ENCODE data around the gene CCDC160. TPM values are rescaled to one million over a fixed set of nuclear protein-coding genes. Genes with fewer than 3 reads are reported as not detected.
"Not testable (repeated sequence)": the region's sequence is repeated elsewhere in the genome, so short reads cannot be mapped to it uniquely, and the experiment has no call there.

CCDC160 gene
- polyA plus RNA-seq (2013, experiment 1 of 2; ENCODE audit: insufficient read length), result not detected
- polyA plus RNA-seq (2013, experiment 2 of 2; ENCODE audit: insufficient read length), result not detected

GRCh38 chrX:134236626-134237614, at the start of gene CCDC160:
CCDC160 (plus strand) TSS chrX:134237182; CDS start chrX:134244801, 7,619 bp downstream.
- peak; percentile 29 for DNase-seq

- DNase-seq, result no peak
Observed at GRCh38 chrX:134191281-134191680, 45.7 kb upstream of the CCDC160 start.

- DNase-seq, result no peak
Observed at GRCh38 chrX:134194915-134195314, 42.1 kb upstream of the CCDC160 start.

- no peak for DNase-seq
Observed at GRCh38 chrX:134202561-134202960, 34.4 kb upstream of the CCDC160 start.

DNA sequence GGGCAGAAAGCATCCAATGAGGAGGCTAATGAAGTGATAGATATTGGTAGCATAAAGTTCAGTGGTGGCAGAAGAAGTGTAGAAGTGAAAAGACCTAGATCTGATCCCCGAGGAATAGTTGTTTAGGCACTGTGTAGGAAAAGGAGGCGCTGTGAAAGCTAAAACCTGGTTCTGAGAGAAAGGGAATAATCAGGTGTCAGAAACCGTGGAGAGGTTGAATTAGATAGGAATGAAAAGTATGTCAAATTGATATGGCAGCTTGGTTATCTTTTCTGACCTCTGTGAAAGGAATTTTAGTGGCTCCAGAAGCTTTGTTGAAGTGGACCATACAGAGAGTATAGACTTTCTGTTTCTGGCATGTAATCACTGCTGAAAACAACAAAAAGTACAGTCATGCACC, 30.8 kb upstream of the CCDC160 start:
- DNase-seq, result no peak

GRCh38 chrX:134210465-134210864, 26.5 kb upstream of the CCDC160 start:
- no peak for DNase-seq

- no peak for DNase-seq
Observed at GRCh38 chrX:134235236-134235635, 1.7 kb upstream of the CCDC160 start.

DNA sequence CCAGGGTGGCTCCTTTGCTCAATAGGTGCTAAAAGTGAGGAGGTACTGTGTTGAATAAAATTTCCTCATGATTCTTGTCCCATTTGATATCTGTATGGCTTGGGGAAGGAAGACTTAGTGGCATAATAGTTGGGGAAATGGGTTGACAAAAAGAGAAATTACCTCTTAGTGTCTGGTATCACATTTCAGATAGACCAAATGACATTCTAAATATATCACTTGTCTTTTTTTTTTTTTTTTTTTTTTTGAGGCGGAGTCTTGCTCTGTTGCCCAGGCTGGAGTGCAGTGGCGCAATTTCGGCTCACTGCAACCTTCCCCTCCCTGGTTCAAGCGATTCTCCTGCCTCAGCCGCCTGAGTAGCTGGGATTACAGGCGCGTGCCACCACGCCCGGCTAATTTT, 1.2 kb downstream of the CCDC160 start:
- DNase-seq, result not testable (repeated sequence)

- DNase-seq, result no peak
Observed at GRCh38 chrX:134239016-134239415, 2.0 kb downstream of the CCDC160 start.

- no peak for DNase-seq
Observed at GRCh38 chrX:134240209-134240608, 3.2 kb downstream of the CCDC160 start.

DNA sequence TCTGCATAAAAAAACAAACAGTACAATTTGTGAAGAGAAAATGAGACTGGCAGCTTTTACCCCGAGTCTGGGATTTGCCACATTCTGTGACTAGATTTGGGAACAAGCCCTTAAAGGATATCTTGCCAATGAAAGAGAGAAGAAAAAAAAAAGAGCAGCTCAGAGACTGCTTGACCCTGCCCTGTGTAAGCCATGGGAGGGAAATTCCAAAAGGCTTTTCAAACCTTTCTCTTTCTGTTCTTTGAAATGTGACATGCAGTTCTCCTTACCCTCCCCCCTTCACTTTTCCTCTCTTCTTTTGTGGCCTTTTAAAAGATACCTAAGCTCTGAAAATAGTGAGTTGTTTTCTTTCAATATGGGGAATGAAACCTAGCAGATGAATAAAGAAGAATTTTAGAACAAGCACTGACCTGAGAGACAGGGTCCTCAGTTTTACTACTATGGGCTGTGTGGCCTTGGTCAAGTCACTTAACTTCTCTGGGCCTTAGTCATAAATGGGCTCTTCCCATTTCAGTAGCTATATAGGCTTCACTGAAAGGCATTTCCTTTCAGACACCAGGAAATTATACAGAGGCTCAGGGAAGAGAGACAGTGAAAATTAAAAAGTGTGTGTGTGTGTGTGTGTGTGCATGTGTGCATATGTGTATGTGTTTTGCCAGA, 5.1 kb downstream of the CCDC160 start:
- no peak for DNase-seq

GRCh38 chrX:134244043-134244442, 7.1 kb downstream of the CCDC160 start:
- DNase-seq, result peak; percentile 6

DNA sequence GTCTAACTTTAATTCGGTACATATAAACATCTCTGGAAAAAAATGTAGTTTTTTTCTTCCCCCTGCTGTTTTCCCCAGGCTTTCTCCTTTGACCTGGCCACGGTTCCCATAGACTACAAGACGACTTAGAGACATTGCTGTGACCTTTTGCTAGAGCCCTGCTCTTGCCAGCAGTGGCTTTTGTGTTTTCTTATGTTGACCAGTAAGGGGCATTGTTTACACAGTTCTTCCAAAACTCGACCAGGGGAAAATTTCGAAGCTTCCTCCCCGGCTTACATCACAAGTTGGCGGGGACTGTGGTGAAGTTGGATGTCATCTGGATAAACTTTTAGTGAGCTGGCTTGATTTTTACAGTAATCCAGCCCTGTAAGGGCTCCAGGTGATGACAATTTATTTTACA, 9.3 kb downstream of the CCDC160 start:
- DNase-seq, result no peak

DNA sequence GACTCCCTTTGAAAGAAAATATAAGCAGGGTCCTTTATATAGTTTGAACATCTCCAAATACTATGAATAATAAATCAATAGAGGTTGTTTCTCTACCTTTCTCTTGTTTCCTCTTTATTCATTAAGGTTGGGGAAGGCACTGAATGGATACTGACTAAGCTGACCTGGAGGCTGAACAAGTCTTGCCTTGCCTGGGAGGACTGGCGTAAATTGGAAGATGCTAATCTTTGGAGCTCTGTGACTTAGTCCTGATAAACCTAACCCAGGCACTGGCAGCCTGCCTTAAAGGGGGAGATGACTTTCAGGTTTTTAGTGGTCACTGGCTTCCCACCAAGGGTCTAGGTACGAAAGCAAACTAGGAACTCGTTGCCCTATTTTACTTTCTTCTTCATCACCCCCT, 10.5 kb downstream of the CCDC160 start:
- DNase-seq, result no peak

DNA sequence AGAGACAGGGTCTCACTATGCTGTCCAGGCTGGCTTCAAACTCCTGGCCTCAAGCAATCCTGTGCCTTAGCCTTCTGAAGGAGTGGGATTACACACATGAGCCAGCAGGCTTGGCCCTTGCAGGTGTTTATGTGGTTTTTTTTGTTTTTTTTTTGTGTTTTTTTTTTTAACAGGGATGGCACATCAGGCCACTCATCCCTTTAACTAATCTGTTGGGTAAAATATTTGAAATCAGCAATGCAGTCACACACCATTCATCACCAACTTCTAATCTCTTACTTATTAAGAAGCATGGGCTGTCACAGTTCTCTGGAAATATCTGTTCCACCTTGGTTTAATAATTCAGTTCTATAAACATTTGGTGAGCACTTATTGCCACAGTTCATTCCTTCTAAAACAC, 12.3 kb downstream of the CCDC160 start:
- DNase-seq, result no peak

DNA sequence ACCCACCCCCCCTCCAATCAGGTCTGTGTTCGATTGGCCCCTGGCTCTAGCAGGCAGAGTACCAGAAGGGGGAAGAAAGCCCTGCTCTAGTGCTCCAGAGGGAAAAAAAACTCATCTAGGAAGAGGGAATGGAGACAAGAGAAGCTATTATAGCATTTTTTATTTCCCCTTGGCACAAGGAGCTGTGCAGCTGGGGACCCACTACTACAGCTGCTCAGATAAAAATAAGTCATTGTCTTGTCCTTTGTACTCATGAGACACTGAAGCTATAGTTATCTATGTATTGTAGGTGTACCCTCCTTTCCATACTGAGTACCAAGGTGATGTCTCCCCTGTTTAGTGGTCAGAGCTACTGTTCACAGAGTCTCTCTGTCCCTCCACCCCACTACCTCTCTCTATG, 14.3 kb downstream of the CCDC160 start:
- no peak for DNase-seq

DNA sequence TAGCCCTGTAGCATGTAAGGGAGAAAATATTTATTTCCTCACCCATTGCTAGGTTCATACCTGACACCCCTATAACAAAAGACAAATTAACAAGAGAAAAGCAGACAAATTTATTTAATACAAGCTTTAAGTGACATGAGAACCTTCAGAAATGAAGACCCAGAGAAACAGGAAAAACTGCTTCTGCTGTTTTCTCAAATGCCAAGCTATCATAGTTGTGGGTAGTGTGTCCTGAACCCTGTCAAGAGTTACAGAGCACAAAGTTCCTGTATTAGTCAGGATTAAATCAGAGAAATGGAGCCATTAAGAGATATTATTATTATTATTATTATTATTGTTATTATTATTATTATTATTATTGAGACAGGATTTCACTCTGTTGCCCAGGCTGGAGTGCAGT, 17.5 kb downstream of the CCDC160 start:
- DNase-seq, result no peak

DNA sequence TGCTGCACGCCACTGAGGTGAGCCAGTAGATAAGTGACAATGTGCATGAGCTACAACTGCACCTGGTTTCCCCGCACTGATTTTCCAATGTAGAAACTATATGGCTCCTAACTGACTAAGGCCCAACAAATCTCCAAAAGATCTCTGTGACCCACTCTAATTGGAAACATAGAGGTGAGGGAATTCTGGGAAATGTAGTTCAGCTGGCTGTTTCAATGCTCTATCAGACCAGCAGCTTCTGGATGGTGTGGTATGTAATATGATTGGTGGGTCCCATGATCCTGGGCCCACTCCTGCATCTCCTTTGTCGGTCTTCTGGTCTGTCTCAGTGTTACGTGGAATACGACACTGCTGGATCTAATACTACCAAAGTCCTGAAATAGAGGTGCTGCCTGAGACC, 18.6 kb downstream of the CCDC160 start:
- DNase-seq, result no peak

DNA sequence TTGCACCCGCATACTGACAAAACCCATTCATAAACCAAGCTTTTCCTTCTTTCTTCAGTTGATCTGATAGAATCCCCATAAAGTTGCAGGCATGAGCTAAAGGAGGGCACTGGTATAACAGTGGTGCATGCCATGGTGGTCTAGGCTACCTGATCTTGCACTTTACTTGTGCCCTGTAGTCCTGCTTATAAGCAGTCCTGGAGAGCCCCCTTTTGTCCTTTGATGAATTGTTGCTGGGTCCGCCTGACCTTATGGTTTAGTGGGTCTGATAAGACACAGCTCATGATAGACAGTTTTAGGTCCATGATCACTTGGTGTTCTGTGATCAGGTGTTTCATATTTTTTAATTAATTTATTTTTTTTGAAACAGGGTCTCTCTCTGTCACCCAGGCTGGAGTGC, 19.7 kb downstream of the CCDC160 start:
- no peak for DNase-seq

DNA sequence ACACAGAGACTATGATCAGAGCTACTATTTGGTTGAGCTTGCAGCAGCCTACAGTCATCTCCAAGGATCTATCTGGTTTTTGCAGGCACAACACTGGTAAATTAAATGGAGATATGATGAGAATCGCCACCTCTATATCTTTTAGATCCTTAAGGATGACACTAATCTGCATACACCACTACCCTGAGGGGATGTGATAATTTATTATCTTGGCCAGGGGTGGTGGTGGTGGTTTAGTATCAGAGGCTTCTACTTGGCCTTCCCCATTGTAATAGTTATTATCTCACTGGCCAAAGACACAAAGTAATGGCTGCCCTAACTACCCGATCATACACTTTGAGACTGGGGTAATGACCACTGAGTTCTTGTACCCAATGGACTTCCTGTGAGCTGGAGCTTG, 21.2 kb downstream of the CCDC160 start:
- no peak for DNase-seq

DNA sequence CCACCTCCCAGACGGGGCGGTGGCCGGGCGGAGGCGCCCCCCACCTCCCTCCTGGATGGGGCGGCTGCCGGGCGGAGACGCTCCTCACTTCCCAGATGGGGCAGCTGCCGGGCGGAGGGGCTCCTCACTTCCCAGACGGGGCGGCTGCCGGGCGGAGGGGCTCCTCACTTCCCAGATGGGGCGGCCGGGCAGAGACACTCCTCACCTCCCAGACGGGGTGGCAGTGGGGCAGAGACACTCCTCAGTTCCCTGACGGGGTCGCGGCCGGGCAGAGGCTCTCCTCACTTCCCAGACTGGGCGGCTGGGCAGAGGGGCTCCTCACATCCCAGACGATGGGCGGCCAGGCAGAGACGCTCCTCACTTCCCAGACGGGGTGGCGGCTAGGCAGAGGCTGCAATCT, 49.0 kb downstream of the CCDC160 start:
- DNase-seq, result not testable (repeated sequence)

GRCh38 chrX:134287346-134287745, 50.4 kb downstream of the CCDC160 start:
- DNase-seq, result no peak

DNA sequence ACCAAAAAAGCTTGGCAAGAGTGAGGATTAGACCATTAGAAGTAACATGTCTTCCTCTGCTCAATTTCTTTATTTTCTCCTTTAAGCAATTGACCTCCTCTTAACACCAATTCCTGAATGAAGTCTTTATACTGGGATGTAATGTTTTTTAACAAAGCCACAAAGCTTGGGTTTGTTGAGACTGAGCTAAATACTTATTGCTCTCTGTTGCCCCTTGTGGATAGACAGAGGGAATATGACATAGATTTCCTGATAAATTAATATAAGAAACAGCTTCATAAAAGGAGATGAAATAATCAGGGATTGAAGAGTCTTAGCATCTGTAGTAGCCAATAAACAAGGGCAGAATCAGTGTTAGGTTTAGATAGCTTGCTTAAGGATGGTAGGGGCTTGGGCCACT, 57.6 kb downstream of the CCDC160 start:
- DNase-seq, result peak; percentile 0

Data from fibroblast of skin of back (primary cell).